WTC11 (cell line): Measurements from ENCODE around the gene NAALADL2. TPM values are rescaled to one million over a fixed set of nuclear protein-coding genes. Genes with fewer than 3 reads are reported as not detected.

Source experiments
- ATAC-seq: fragments of 200-7000 bp; cut with Tn5 transposase; 2 replicates; pipeline ENCODE4 v1.10.0; 2021; ENCODE audit warnings: mild to moderate bottlenecking, moderate library complexity
- CTCF ChIA-PET: fragments of 300-600 bp; sonication (Branson Sonifier 250); formaldehyde crosslinking; loops from one replicate; lab custom pipeline; 2021; ENCODE audit warnings: antibody characterized with exemption; lab: Charles Lee
- POLR2A ChIA-PET: fragments of 350-600 bp; sonication (Branson Sonifier 250); formaldehyde crosslinking; loops from one replicate; lab custom pipeline; 2021; ENCODE audit warnings: antibody characterized with exemption; lab: Charles Lee
- DNase-seq: peaks from one replicate; pipeline ENCODE4 v3.0.0; 2021; ENCODE audit warnings: low spot score
- H3K27ac Mint-ChIP-seq: 2 replicates; pipeline ENCODE4 v1.8.0; 2021; ENCODE audit warnings: mixed read lengths
- H3K27me3 Mint-ChIP-seq: 2 replicates; pipeline ENCODE4 v1.8.0; 2021; ENCODE audit warnings: low read depth, mild to moderate bottlenecking, moderate library complexity, mixed read lengths
- H3K36me3 Mint-ChIP-seq: 2 replicates; pipeline ENCODE4 v1.8.0; 2021; ENCODE audit warnings: mixed read lengths
- H3K4me1 Mint-ChIP-seq: 2 replicates; pipeline ENCODE4 v1.8.0; 2022; ENCODE audit warnings: mixed read lengths
- H3K4me3 Mint-ChIP-seq: 2 replicates; pipeline ENCODE4 v1.8.0; 2021; ENCODE audit warnings: mild to moderate bottlenecking, moderate library complexity, mixed read lengths
- H3K9me3 Mint-ChIP-seq: 2 replicates; pipeline ENCODE4 v1.8.0; 2021; ENCODE audit warnings: mixed read lengths
- EMX1 ChIP-seq: fragments of 250-450 bp; sonication (Bioruptor Pico); IDR thresholded peaks from 2 replicates; pipeline ENCODE4 v1.8.0; 2021; ENCODE audit warnings: mild to moderate bottlenecking
- FOXP1 ChIP-seq: sonication (generic); formaldehyde crosslinking; IDR thresholded peaks from 2 replicates; pipeline ENCODE4 v1.8.0; 2022; ENCODE audit warnings: missing genetic modification reagents, mild to moderate bottlenecking, moderate library complexity, borderline replicate concordance
- GTF2I ChIP-seq: fragments of 250-450 bp; sonication (Bioruptor Pico); conservative IDR thresholded peaks from 2 replicates; pipeline ENCODE4 v1.4.0; 2021; ENCODE audit warnings: mild to moderate bottlenecking
- HMGXB4 ChIP-seq: sonication (generic); formaldehyde crosslinking; IDR thresholded peaks from 2 replicates; pipeline ENCODE4 v1.8.1; 2023; ENCODE audit warnings: mild to moderate bottlenecking, moderate library complexity, missing genetic modification reagents
- JAZF1 ChIP-seq: fragments of 250-450 bp; sonication (Bioruptor Pico); IDR thresholded peaks from 2 replicates; pipeline ENCODE4 v1.9.0; 2021; ENCODE audit warnings: moderate library complexity, mild to moderate bottlenecking, inconsistent platforms
- NR3C1 ChIP-seq: sonication (generic); formaldehyde crosslinking; conservative IDR thresholded peaks from 2 replicates; pipeline ENCODE4 v1.8.1; 2023; ENCODE audit warnings: low read depth, mild to moderate bottlenecking, missing genetic modification reagents
- PRDM15 ChIP-seq: sonication (generic); formaldehyde crosslinking; IDR thresholded peaks from 2 replicates; pipeline ENCODE4 v1.8.0; 2022; ENCODE audit warnings: missing genetic modification reagents
- PRRX2 ChIP-seq: fragments of 250-450 bp; sonication (Bioruptor Pico); IDR thresholded peaks from 2 replicates; pipeline ENCODE4 v1.8.0; 2021; ENCODE audit warnings: mild to moderate bottlenecking
- TEAD4 ChIP-seq: sonication (generic); formaldehyde crosslinking; IDR thresholded peaks from 2 replicates; pipeline ENCODE4 v1.8.0; 2022; ENCODE audit warnings: mild to moderate bottlenecking, missing genetic modification reagents
- ZBTB21 ChIP-seq: sonication (generic); formaldehyde crosslinking; IDR thresholded peaks from 2 replicates; pipeline ENCODE4 v1.8.1; 2023; ENCODE audit warnings: mild to moderate bottlenecking, missing genetic modification reagents, borderline replicate concordance
- ZNF281 ChIP-seq: sonication (generic); formaldehyde crosslinking; IDR thresholded peaks from 2 replicates; pipeline ENCODE4 v1.8.0; 2023; ENCODE audit warnings: mild to moderate bottlenecking, missing genetic modification reagents
- total RNA-seq: library from RNA; stranded (reverse); gene quantifications from 3 replicates; pipeline ENCODE4 v1.2.3, GENCODE V29; 2021
- TF ChIP-seq, protein P1 (sequence below): sonication (generic); formaldehyde crosslinking; IDR thresholded peaks from 2 replicates; pipeline ENCODE4 v1.8.1; 2023; ENCODE audit warnings: mild to moderate bottlenecking, missing genetic modification reagents
- TF ChIP-seq, protein P2 (sequence below): sonication (generic); formaldehyde crosslinking; conservative IDR thresholded peaks from 2 replicates; pipeline ENCODE4 v1.8.1; 2023; ENCODE audit warnings: mild to moderate bottlenecking, low read depth, missing genetic modification reagents, moderate library complexity
- TF ChIP-seq, protein P3 (sequence below): sonication (generic); formaldehyde crosslinking; IDR thresholded peaks from 2 replicates; pipeline ENCODE4 v1.8.1; 2023; ENCODE audit warnings: mild to moderate bottlenecking, missing genetic modification reagents, moderate library complexity
- TF ChIP-seq, protein P4 (sequence below): sonication (generic); formaldehyde crosslinking; IDR thresholded peaks from 2 replicates; pipeline ENCODE4 v1.8.0; 2023; ENCODE audit warnings: missing genetic modification reagents, mild to moderate bottlenecking, borderline replicate concordance

The NAALADL2 gene
- total RNA-seq, 1 experiment from 2014 or later: 1.2 TPM

DNA sequence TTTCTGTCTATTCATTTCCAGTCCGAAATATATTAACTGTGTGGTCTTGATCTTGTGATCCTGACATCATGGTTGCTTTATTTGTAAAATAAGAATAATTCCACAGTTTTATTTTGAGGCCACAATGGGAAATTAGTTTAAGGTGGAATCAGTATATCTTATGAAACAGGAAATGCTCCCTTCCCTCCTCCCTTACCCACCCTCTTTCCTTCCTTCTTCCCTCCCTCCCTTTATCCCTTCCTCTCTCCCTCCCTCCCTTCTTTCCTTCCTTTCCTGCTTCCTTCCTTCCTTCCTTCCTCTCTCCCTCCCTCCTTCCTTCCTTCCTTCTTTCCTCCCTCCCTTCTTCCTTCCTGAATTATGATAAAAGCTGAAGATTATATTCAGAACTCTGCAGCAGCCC lies 452.3 kb downstream of the NAALADL2 start:
- ATAC-seq (no peak), DNase-seq (no peak)
- H3K36me3 Mint-ChIP-seq: no peaks in the 10 kb centered on the region
- TF ChIP-seq, protein P1, sequence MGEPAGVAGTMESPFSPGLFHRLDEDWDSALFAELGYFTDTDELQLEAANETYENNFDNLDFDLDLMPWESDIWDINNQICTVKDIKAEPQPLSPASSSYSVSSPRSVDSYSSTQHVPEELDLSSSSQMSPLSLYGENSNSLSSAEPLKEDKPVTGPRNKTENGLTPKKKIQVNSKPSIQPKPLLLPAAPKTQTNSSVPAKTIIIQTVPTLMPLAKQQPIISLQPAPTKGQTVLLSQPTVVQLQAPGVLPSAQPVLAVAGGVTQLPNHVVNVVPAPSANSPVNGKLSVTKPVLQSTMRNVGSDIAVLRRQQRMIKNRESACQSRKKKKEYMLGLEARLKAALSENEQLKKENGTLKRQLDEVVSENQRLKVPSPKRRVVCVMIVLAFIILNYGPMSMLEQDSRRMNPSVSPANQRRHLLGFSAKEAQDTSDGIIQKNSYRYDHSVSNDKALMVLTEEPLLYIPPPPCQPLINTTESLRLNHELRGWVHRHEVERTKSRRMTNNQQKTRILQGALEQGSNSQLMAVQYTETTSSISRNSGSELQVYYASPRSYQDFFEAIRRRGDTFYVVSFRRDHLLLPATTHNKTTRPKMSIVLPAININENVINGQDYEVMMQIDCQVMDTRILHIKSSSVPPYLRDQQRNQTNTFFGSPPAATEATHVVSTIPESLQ (CRISPR knock-in tag): no peak
- no peak for TF ChIP-seq FOXP1 (CRISPR knock-in tag)
- no peak for TF ChIP-seq ZNF281 (CRISPR knock-in tag)
- TF ChIP-seq EMX1 (CRISPR knock-in tag): no peak
- H3K9me3 Mint-ChIP-seq: peaks cover 3% of the 10 kb centered on the region; the same call in 1 of the 2 replicates
- no peaks in the 10 kb centered on the region for H3K4me1 Mint-ChIP-seq
- H3K27ac Mint-ChIP-seq: no peak overlapping the region
- H3K27me3 Mint-ChIP-seq: no peaks in the 10 kb centered on the region
- POLR2A ChIA-PET: no interaction called here
- no peak overlapping the region for H3K4me3 Mint-ChIP-seq
- CTCF ChIA-PET: no interaction called here

GRCh38 chr3:175311946-175312345 lies 452.8 kb downstream of the NAALADL2 start:
- no peak overlapping the region for H3K27ac Mint-ChIP-seq
- H3K4me1 Mint-ChIP-seq: no peaks in the 10 kb centered on the region
- H3K36me3 Mint-ChIP-seq: no peaks in the 10 kb centered on the region
- H3K9me3 Mint-ChIP-seq: peaks cover 3% of the 10 kb centered on the region; the same call in 1 of the 2 replicates
- ATAC-seq (no peak), DNase-seq (no peak)
- ChIA-PET CTCF (no interaction called here), POLR2A (no interaction called here)
- H3K27me3 Mint-ChIP-seq: no peaks in the 10 kb centered on the region
- no peak overlapping the region for H3K4me3 Mint-ChIP-seq
- TF ChIP-seq JAZF1 (CRISPR knock-in tag) (no peak), PRRX2 (CRISPR knock-in tag) (no peak), ZBTB21 (CRISPR knock-in tag) (no peak), HMGXB4 (no peak), PRDM15 (CRISPR knock-in tag) (no peak), GTF2I (no peak), TEAD4 (CRISPR knock-in tag) (no peak), NR3C1 (CRISPR knock-in tag) (no peak)
- TF ChIP-seq, protein P2, sequence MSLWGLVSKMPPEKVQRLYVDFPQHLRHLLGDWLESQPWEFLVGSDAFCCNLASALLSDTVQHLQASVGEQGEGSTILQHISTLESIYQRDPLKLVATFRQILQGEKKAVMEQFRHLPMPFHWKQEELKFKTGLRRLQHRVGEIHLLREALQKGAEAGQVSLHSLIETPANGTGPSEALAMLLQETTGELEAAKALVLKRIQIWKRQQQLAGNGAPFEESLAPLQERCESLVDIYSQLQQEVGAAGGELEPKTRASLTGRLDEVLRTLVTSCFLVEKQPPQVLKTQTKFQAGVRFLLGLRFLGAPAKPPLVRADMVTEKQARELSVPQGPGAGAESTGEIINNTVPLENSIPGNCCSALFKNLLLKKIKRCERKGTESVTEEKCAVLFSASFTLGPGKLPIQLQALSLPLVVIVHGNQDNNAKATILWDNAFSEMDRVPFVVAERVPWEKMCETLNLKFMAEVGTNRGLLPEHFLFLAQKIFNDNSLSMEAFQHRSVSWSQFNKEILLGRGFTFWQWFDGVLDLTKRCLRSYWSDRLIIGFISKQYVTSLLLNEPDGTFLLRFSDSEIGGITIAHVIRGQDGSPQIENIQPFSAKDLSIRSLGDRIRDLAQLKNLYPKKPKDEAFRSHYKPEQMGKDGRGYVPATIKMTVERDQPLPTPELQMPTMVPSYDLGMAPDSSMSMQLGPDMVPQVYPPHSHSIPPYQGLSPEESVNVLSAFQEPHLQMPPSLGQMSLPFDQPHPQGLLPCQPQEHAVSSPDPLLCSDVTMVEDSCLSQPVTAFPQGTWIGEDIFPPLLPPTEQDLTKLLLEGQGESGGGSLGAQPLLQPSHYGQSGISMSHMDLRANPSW (CRISPR knock-in tag): no peak
- TF ChIP-seq, protein P3, sequence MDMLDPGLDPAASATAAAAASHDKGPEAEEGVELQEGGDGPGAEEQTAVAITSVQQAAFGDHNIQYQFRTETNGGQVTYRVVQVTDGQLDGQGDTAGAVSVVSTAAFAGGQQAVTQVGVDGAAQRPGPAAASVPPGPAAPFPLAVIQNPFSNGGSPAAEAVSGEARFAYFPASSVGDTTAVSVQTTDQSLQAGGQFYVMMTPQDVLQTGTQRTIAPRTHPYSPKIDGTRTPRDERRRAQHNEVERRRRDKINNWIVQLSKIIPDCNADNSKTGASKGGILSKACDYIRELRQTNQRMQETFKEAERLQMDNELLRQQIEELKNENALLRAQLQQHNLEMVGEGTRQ (CRISPR knock-in tag): no peak
- TF ChIP-seq, protein P4, sequence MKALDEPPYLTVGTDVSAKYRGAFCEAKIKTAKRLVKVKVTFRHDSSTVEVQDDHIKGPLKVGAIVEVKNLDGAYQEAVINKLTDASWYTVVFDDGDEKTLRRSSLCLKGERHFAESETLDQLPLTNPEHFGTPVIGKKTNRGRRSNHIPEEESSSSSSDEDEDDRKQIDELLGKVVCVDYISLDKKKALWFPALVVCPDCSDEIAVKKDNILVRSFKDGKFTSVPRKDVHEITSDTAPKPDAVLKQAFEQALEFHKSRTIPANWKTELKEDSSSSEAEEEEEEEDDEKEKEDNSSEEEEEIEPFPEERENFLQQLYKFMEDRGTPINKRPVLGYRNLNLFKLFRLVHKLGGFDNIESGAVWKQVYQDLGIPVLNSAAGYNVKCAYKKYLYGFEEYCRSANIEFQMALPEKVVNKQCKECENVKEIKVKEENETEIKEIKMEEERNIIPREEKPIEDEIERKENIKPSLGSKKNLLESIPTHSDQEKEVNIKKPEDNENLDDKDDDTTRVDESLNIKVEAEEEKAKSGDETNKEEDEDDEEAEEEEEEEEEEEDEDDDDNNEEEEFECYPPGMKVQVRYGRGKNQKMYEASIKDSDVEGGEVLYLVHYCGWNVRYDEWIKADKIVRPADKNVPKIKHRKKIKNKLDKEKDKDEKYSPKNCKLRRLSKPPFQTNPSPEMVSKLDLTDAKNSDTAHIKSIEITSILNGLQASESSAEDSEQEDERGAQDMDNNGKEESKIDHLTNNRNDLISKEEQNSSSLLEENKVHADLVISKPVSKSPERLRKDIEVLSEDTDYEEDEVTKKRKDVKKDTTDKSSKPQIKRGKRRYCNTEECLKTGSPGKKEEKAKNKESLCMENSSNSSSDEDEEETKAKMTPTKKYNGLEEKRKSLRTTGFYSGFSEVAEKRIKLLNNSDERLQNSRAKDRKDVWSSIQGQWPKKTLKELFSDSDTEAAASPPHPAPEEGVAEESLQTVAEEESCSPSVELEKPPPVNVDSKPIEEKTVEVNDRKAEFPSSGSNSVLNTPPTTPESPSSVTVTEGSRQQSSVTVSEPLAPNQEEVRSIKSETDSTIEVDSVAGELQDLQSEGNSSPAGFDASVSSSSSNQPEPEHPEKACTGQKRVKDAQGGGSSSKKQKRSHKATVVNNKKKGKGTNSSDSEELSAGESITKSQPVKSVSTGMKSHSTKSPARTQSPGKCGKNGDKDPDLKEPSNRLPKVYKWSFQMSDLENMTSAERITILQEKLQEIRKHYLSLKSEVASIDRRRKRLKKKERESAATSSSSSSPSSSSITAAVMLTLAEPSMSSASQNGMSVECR (CRISPR knock-in tag): no peak
